OCI-LY1 (cell line): Measurements from ENCODE around the gene CMAS.
"Not testable (repeated sequence)": the region's sequence is repeated elsewhere in the genome, so short reads cannot be mapped to it uniquely, and the experiment has no call there.

Experiments used
- EZH2 ChIP-seq: fragments of 200-600 bp; sonication (generic), shearing (Covaris generic); IDR thresholded peaks from 2 replicates; pipeline ENCODE4 v1.8.0; 2017; ENCODE audit warnings: borderline replicate concordance, mixed run types, mild to moderate bottlenecking, antibody characterized with exemption, low read length, moderate library complexity, mixed read lengths
- TF ChIP-seq, protein P1 (sequence below): fragments of 200-600 bp; sonication (generic), shearing (Covaris generic); IDR thresholded peaks from 2 replicates; pipeline ENCODE4 v1.5.1; 2017; ENCODE audit warnings: mild to moderate bottlenecking, antibody characterized with exemption, low read length, moderate library complexity, mixed read lengths

DNA sequence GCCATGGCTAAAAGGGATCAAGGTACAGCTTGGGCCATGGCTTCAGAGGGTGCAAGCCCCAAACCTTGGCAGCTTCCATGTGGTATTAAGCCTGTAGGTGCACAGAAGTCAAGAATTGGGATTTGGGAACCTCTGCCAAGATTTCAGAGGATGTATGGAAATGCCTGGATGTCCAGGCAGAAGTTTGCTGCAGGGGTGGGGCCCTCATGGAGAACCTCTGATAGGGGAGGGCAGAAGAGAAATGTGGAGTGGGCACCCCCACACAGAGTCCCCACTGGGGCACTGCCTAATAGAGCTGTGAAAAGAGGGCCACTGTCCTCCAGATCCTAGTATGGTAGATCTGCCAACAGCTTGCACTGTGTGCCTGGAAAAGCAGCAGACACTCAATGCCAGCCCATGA is 22.5 kb upstream of the CMAS start:
- TF ChIP-seq, protein P1, sequence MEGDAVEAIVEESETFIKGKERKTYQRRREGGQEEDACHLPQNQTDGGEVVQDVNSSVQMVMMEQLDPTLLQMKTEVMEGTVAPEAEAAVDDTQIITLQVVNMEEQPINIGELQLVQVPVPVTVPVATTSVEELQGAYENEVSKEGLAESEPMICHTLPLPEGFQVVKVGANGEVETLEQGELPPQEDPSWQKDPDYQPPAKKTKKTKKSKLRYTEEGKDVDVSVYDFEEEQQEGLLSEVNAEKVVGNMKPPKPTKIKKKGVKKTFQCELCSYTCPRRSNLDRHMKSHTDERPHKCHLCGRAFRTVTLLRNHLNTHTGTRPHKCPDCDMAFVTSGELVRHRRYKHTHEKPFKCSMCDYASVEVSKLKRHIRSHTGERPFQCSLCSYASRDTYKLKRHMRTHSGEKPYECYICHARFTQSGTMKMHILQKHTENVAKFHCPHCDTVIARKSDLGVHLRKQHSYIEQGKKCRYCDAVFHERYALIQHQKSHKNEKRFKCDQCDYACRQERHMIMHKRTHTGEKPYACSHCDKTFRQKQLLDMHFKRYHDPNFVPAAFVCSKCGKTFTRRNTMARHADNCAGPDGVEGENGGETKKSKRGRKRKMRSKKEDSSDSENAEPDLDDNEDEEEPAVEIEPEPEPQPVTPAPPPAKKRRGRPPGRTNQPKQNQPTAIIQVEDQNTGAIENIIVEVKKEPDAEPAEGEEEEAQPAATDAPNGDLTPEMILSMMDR = not testable (repeated sequence)
- TF ChIP-seq EZH2 = not testable (repeated sequence)
